Measurements from ENCODE around the gene OLFML2A. TPM values are rescaled to one million over a fixed set of nuclear protein-coding genes. Genes with fewer than 3 reads are reported as not detected.

The OLFML2A gene
- total and polyA plus RNA-seq, 12 donors: 5.9 to 51.2 (median 31.8) TPM

DNA sequence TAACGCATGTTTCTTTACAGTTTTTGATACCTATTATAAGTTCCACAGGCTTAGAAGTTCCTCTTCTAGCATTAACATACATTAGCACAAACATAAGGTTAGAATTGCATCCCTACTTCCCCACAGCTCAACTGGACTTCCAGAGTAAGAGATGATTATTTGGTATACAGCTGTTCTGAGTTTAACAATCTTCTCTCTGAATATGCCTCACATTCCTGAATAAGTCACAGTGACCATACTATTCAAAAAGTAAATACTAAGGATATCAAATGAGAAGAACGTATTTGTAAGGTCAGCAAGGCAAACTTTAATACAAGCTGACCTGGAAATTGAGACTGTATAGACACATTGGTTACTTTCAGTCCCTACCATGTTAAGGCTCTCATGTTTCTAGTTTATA lies 27.2 kb upstream of the OLFML2A start:
- H3K36me3 ChIP-seq: no peaks in the 10 kb centered on the region
- no peak overlapping the region for H3K4me3 ChIP-seq
- DNase-seq (no peak), ATAC-seq (no peak)
- no peaks in the 10 kb centered on the region for H3K9me3 ChIP-seq
- intact Hi-C loops (cut with DNase I): loop anchor here in 1 of 10 donors (10.0 kb wide), 1 partner anchor 1645 kb away; no protein-coding TSS in a partner anchor
- H3K27me3 ChIP-seq: peaks cover 0 to 8% (median 0%) of the 10 kb centered on the region in 7 donors
- no peaks in the 10 kb centered on the region for H3K4me1 ChIP-seq
- 86 to 95% methylated on average over 2 of the region's 2 CpGs for WGBS, 2 donors
- TF ChIP-seq, protein P1, sequence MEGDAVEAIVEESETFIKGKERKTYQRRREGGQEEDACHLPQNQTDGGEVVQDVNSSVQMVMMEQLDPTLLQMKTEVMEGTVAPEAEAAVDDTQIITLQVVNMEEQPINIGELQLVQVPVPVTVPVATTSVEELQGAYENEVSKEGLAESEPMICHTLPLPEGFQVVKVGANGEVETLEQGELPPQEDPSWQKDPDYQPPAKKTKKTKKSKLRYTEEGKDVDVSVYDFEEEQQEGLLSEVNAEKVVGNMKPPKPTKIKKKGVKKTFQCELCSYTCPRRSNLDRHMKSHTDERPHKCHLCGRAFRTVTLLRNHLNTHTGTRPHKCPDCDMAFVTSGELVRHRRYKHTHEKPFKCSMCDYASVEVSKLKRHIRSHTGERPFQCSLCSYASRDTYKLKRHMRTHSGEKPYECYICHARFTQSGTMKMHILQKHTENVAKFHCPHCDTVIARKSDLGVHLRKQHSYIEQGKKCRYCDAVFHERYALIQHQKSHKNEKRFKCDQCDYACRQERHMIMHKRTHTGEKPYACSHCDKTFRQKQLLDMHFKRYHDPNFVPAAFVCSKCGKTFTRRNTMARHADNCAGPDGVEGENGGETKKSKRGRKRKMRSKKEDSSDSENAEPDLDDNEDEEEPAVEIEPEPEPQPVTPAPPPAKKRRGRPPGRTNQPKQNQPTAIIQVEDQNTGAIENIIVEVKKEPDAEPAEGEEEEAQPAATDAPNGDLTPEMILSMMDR (IDR thresholded peaks at IDR 0.05): no peak
- H3K27ac ChIP-seq: no peak overlapping the region

DNA sequence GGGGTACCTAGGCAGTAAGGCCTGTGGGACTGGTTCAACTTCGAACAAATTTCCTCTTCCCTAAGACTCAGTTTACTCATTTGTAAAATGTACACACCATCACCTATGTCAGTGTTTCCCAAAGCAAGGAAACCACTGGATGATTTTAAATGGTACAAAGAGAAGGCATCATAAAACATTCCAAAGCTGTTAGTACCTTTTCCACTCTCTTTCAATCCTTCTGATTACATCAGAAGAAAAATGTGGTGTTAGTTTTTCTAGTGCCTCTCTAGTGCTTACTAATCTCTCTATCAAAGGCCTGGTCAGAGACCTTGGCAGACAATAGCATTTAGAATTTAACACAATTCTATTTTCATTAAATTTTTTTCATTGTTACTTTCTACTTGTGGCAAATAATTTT lies 24.0 kb upstream of the OLFML2A start:
- DNase-seq: no peak
- Histone ChIP-seq H3K4me3 (no peak overlapping the region), H3K36me3 (no peaks in the 10 kb centered on the region), H3K27ac (no peak overlapping the region), H3K27me3 (peaks cover 0 to 29% (median 7%) of the 10 kb centered on the region in 7 donors), H3K4me1 (peaks cover 0 to 8% (median 0%) of the 10 kb centered on the region in 9 donors), H3K9me3 (no peaks in the 10 kb centered on the region)
- 90 to 93% methylated on average over 1 of the region's 1 CpG for WGBS, 2 donors
- TF ChIP-seq, protein P1 (IDR thresholded peaks at IDR 0.05): no peak
- no peak for ATAC-seq
- intact Hi-C loops (cut with DNase I): loop anchor here in 1 of 10 donors (10.0 kb wide), 1 partner anchor 1642 kb away; no protein-coding TSS in a partner anchor

DNA sequence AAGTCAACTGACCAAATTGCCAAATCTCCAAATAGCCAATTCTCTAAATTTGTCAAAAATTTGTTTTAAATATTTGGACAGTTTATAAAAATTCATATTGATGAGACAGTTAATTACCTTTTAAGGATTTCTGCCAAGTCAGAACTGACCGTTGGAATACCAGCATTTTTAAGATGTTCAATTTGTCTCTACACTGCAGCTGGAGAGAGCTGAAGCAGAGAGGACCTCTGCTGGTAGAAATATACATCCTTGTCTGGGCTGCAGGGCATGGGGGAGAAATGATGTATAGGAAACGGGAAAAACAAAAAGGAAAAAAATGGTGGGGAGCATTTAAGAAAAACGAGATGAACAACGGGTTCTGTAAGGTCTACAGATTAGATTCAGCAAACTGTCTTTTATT lies 22.6 kb upstream of the OLFML2A start:
- H3K4me1 ChIP-seq: peaks cover 0 to 20% (median 0%) of the 10 kb centered on the region in 9 donors
- DNase-seq: no peak
- H3K27ac ChIP-seq: no peak overlapping the region
- 32 to 38% methylated on average over 4 of the region's 4 CpGs for WGBS, 2 donors
- H3K27me3 ChIP-seq: peaks cover 0 to 41% (median 7%) of the 10 kb centered on the region in 7 donors
- no peak overlapping the region for H3K4me3 ChIP-seq
- no peaks in the 10 kb centered on the region for H3K36me3 ChIP-seq
- no peak for ATAC-seq
- no peaks in the 10 kb centered on the region for H3K9me3 ChIP-seq
- TF ChIP-seq, protein P1 (IDR thresholded peaks at IDR 0.05): peak in 4 of 9 donors; percentile 19 to 33 (median 22)
- intact Hi-C loops (cut with DNase I): loop anchor here in 1 of 10 donors (10.0 kb wide), 1 partner anchor 1641 kb away; no protein-coding TSS in a partner anchor

DNA sequence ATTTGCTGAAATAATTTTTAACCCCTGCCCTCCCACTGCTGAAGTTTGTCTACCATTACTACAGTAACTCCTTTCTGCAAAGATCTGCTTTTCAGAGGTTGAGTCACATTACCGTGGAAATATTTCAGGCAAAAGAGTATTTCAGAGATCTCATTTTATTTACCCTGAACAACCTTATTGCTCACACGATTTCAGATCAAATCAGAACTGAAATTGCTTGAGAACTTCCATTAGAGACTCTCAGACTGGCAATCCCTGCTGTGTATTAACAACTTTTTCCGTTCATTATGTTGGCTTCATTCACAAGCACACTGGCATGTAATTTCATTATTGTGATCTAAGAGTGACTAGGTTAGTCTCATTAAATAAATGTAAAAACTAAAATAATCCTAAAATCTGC lies 21.9 kb upstream of the OLFML2A start:
- Histone ChIP-seq H3K36me3 (no peaks in the 10 kb centered on the region), H3K4me3 (no peak overlapping the region), H3K9me3 (no peaks in the 10 kb centered on the region), H3K27me3 (peaks cover 0 to 48% (median 7%) of the 10 kb centered on the region in 7 donors), H3K4me1 (peaks cover 0 to 20% (median 0%) of the 10 kb centered on the region in 9 donors), H3K27ac (no peak overlapping the region)
- ATAC-seq (no peak), DNase-seq (no peak)
- TF ChIP-seq, protein P1 (IDR thresholded peaks at IDR 0.05): no peak
- WGBS, 2 donors: 64% methylated on average over 3 of the region's 3 CpGs
- intact Hi-C loops (cut with DNase I): loop anchor here in 1 of 10 donors (10.0 kb wide), 1 partner anchor 1640 kb away; no protein-coding TSS in a partner anchor
